ENCODE data around the gene NCKIPSD. TPM values are rescaled to one million over a fixed set of nuclear protein-coding genes. Genes with fewer than 3 reads are reported as not detected.

NCKIPSD gene
- total and polyA plus RNA-seq, 2 experiments from 2014 or later: 19.9 to 22.9 TPM

GRCh38 chr3:48690846-48691458 is 5.2 kb upstream of the NCKIPSD start:
- peaks cover 55% of the 10 kb centered on the region for H3K79me2 ChIP-seq
- no peak overlapping the region for H3K27ac ChIP-seq
- H3K9me2 ChIP-seq (replicated peaks; ENCODE audit: insufficient read depth): no peaks in the 10 kb centered on the region
- no peak overlapping the region for H2AFZ ChIP-seq
- H3K27me3 ChIP-seq: no peaks in the 10 kb centered on the region
- no peak for DNase-seq (ENCODE audit: low spot score)
- H3K9me3 ChIP-seq (ENCODE audit: low read depth): no peaks in the 10 kb centered on the region
- H3K4me1 ChIP-seq (ENCODE audit: insufficient read depth): peaks cover 29% of the 10 kb centered on the region
- H3K4me3 ChIP-seq: no peak overlapping the region
- TF ChIP-seq EZH2phosphoT487 (IDR thresholded peaks at IDR 0.05; ENCODE audit: low read depth, severe bottlenecking, unreplicated experiment) (no peak), EZH2 (IDR thresholded peaks at IDR 0.05; ENCODE audit: borderline replicate concordance) (no peak)
- TF ChIP-seq, protein P1, sequence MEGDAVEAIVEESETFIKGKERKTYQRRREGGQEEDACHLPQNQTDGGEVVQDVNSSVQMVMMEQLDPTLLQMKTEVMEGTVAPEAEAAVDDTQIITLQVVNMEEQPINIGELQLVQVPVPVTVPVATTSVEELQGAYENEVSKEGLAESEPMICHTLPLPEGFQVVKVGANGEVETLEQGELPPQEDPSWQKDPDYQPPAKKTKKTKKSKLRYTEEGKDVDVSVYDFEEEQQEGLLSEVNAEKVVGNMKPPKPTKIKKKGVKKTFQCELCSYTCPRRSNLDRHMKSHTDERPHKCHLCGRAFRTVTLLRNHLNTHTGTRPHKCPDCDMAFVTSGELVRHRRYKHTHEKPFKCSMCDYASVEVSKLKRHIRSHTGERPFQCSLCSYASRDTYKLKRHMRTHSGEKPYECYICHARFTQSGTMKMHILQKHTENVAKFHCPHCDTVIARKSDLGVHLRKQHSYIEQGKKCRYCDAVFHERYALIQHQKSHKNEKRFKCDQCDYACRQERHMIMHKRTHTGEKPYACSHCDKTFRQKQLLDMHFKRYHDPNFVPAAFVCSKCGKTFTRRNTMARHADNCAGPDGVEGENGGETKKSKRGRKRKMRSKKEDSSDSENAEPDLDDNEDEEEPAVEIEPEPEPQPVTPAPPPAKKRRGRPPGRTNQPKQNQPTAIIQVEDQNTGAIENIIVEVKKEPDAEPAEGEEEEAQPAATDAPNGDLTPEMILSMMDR (IDR thresholded peaks at IDR 0.05; ENCODE audit: poor library complexity): no peak
- no peaks in the 10 kb centered on the region for H3K36me3 ChIP-seq (replicated peaks; ENCODE audit: insufficient read depth, low read depth)
- H4K20me1 ChIP-seq (ENCODE audit: insufficient read depth, poor library complexity, severe bottlenecking): peaks cover 81% of the 10 kb centered on the region
- 90% methylated on average over 2 of the region's 2 CpGs for WGBS (ENCODE audit: low lambda C conversion rate, missing lambda C conversion rate)
- no peak overlapping the region for H3K4me2 ChIP-seq

- no peaks in the 10 kb centered on the region for H3K9me3 ChIP-seq (ENCODE audit: low read depth)
- peaks cover 21% of the 10 kb centered on the region for H3K4me1 ChIP-seq (ENCODE audit: insufficient read depth)
- TF ChIP-seq, protein P1 (IDR thresholded peaks at IDR 0.05; ENCODE audit: poor library complexity): no peak
- TF ChIP-seq EZH2 (IDR thresholded peaks at IDR 0.05; ENCODE audit: borderline replicate concordance) (no peak), EZH2phosphoT487 (IDR thresholded peaks at IDR 0.05; ENCODE audit: low read depth, severe bottlenecking, unreplicated experiment) (no peak)
- DNase-seq (ENCODE audit: low spot score): no peak
- 88% methylated on average over 5 of the region's 5 CpGs for WGBS (ENCODE audit: low lambda C conversion rate, missing lambda C conversion rate)
- peaks cover 53% of the 10 kb centered on the region for H3K79me2 ChIP-seq
- no peak overlapping the region for H2AFZ ChIP-seq
- no peak overlapping the region for H3K27ac ChIP-seq
- H3K9me2 ChIP-seq (replicated peaks; ENCODE audit: insufficient read depth): no peaks in the 10 kb centered on the region
- peaks cover 68% of the 10 kb centered on the region for H4K20me1 ChIP-seq (ENCODE audit: insufficient read depth, poor library complexity, severe bottlenecking)
- no peaks in the 10 kb centered on the region for H3K27me3 ChIP-seq
- no peak overlapping the region for H3K4me2 ChIP-seq
- no peak overlapping the region for H3K4me3 ChIP-seq
- H3K36me3 ChIP-seq (replicated peaks; ENCODE audit: insufficient read depth, low read depth): no peaks in the 10 kb centered on the region
These were observed 3.7 kb upstream of the NCKIPSD start for GRCh38 chr3:48689384-48689783.

DNA sequence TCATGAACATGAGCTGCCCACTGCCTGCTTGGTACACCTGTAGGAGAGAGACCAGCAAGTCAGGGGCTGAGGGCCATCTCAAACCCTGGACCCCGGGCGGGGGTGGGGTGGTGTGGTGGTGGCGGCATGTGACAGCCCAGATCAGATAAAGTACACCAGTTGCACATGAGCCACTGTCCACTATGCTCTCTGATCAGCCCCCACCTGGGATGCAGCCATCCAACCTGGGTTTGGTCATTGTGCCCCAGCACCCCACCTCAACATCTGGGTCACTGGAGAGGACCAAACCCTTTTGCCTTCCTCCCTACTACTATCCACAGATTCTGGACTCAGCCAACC is 3.0 kb upstream of the NCKIPSD start:
- no peaks in the 10 kb centered on the region for H3K36me3 ChIP-seq (replicated peaks; ENCODE audit: insufficient read depth, low read depth)
- H2AFZ ChIP-seq: no peak overlapping the region

More for the DNA sequence above, 3.0 kb upstream of the NCKIPSD start:
- no peaks in the 10 kb centered on the region for H3K27me3 ChIP-seq
- peaks cover 21% of the 10 kb centered on the region for H3K4me1 ChIP-seq (ENCODE audit: insufficient read depth)
- H3K27ac ChIP-seq: no peak overlapping the region
- H3K9me2 ChIP-seq (replicated peaks; ENCODE audit: insufficient read depth): no peaks in the 10 kb centered on the region
- no peak overlapping the region for H3K4me2 ChIP-seq
- WGBS (ENCODE audit: low lambda C conversion rate, missing lambda C conversion rate): 76% methylated on average over 3 of the region's 3 CpGs
- no peak for TF ChIP-seq EZH2 (IDR thresholded peaks at IDR 0.05; ENCODE audit: borderline replicate concordance)
- TF ChIP-seq, protein P1 (IDR thresholded peaks at IDR 0.05; ENCODE audit: poor library complexity): no peak
- TF ChIP-seq EZH2phosphoT487 (IDR thresholded peaks at IDR 0.05; ENCODE audit: low read depth, severe bottlenecking, unreplicated experiment): no peak
- peaks cover 64% of the 10 kb centered on the region for H4K20me1 ChIP-seq (ENCODE audit: insufficient read depth, poor library complexity, severe bottlenecking)
- no peak for DNase-seq (ENCODE audit: low spot score)
- no peak overlapping the region for H3K4me3 ChIP-seq
- peaks cover 51% of the 10 kb centered on the region for H3K79me2 ChIP-seq
- H3K9me3 ChIP-seq (ENCODE audit: low read depth): no peaks in the 10 kb centered on the region

All from hepatocyte (in vitro differentiated cells).